Measurements from ENCODE around the gene SLC35E2B.

Gene SLC35E2B

DNA sequence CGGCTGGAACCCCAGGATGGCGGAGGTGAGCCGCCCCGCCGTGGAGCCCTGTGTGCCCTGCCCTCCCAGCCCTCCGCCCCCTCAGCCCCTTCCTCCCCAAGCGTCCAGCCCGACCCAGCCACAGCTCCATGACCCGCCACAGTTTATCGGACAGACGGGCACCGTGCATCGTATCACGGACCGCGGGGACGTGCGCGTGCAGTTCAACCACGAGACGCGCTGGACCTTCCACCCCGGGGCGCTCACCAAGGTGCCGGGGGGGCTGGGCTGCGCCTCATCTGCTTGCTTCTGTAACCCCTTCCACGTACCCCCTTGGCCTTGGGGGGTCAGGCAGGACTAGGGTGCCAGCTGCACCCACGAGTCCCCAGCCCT, 67.2 kb downstream of the SLC35E2B start:
- Histone ChIP-seq H3K9me2 (replicated peaks; ENCODE audit: low read depth, low read length) (no peaks in the 10 kb centered on the region), H2AFZ (ENCODE audit: low read length) (no peak overlapping the region), H3K79me2 (ENCODE audit: insufficient read depth, low read length) (no peaks in the 10 kb centered on the region), H3F3A (ENCODE audit: low read depth) (no peaks in the 10 kb centered on the region), H3K4me2 (ENCODE audit: low read depth, low read length, poor library complexity, severe bottlenecking) (no peak overlapping the region), H4K20me1 (ENCODE audit: insufficient read depth, low read length, poor library complexity, severe bottlenecking) (no peaks in the 10 kb centered on the region), H3K4me1 (ENCODE audit: insufficient read depth, low read length, poor library complexity, severe bottlenecking) (no peaks in the 10 kb centered on the region), H3K9ac (ENCODE audit: low read depth, low read length, poor library complexity, severe bottlenecking) (no peak overlapping the region), H3K4me3 (ENCODE audit: low read length, poor library complexity, severe bottlenecking) (no peak overlapping the region), H3K36me3 (ENCODE audit: insufficient read depth, low read length) (no peaks in the 10 kb centered on the region), H3K27me3 (ENCODE audit: insufficient read depth, low read length, poor library complexity, severe bottlenecking) (no peaks in the 10 kb centered on the region), H3K9me3 (ENCODE audit: insufficient read depth, low read depth, low read length) (no peaks in the 10 kb centered on the region)
- no peak for TF ChIP-seq EZH2phosphoT487 (IDR thresholded peaks at IDR 0.05; ENCODE audit: borderline replicate concordance)
- TF ChIP-seq, protein P1, sequence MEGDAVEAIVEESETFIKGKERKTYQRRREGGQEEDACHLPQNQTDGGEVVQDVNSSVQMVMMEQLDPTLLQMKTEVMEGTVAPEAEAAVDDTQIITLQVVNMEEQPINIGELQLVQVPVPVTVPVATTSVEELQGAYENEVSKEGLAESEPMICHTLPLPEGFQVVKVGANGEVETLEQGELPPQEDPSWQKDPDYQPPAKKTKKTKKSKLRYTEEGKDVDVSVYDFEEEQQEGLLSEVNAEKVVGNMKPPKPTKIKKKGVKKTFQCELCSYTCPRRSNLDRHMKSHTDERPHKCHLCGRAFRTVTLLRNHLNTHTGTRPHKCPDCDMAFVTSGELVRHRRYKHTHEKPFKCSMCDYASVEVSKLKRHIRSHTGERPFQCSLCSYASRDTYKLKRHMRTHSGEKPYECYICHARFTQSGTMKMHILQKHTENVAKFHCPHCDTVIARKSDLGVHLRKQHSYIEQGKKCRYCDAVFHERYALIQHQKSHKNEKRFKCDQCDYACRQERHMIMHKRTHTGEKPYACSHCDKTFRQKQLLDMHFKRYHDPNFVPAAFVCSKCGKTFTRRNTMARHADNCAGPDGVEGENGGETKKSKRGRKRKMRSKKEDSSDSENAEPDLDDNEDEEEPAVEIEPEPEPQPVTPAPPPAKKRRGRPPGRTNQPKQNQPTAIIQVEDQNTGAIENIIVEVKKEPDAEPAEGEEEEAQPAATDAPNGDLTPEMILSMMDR (conservative IDR thresholded peaks at IDR 0.05; ENCODE audit: low read length) = no peak

DNA sequence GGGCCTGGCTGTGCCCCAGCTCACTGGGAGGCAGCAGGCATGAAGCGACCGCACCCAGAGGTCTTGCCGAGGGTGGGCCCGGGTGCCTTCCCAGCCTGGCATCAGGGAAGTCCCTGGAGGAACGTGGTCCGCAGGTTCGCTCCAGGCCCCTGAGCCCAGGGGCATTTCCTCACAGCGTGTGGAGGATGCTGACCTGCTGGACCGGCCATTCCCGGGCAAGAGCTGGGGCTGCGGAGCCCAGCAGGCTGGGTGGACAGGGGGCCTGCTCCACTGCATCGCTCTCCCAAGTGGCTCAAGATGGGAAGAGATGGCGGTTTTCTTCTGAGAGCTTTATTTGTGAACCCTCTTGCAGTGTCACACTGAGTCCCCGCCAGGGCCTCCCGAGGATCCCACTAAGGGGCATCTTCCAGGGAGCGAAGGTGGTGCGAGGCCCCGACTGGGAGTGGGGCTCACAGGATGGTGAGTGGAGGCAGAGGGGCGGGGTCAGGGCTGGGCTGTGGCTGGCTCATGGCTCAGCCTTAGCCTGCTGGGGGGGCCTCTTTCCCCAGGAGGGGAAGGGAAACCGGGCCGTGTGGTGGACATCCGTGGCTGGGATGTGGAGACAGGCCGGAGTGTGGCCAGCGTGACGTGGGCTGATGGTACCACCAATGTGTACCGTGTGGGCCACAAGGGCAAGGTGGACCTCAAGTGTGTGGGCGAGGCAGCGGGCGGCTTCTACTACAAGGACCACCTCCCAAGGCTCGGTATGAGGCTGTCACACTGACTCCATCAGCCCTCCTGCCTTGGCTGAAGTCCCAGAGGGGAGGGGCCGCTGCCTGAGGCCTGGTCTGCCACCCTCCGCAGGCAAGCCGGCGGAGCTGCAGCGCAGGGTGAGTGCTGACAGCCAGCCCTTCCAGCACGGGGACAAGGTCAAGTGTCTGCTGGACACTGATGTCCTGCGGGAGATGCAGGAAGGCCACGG, 67.9 kb downstream of the SLC35E2B start:
- Histone ChIP-seq H2AFZ (ENCODE audit: low read length) (no peak overlapping the region), H3K4me1 (ENCODE audit: insufficient read depth, low read length, poor library complexity, severe bottlenecking) (no peaks in the 10 kb centered on the region), H3K36me3 (ENCODE audit: insufficient read depth, low read length) (no peaks in the 10 kb centered on the region), H4K20me1 (ENCODE audit: insufficient read depth, low read length, poor library complexity, severe bottlenecking) (no peaks in the 10 kb centered on the region), H3K9me2 (replicated peaks; ENCODE audit: low read depth, low read length) (no peaks in the 10 kb centered on the region), H3K9ac (ENCODE audit: low read depth, low read length, poor library complexity, severe bottlenecking) (no peak overlapping the region), H3K27me3 (ENCODE audit: insufficient read depth, low read length, poor library complexity, severe bottlenecking) (no peaks in the 10 kb centered on the region), H3K79me2 (ENCODE audit: insufficient read depth, low read length) (no peaks in the 10 kb centered on the region), H3K4me2 (ENCODE audit: low read depth, low read length, poor library complexity, severe bottlenecking) (no peak overlapping the region), H3K9me3 (ENCODE audit: insufficient read depth, low read depth, low read length) (no peaks in the 10 kb centered on the region), H3F3A (ENCODE audit: low read depth) (no peaks in the 10 kb centered on the region), H3K4me3 (ENCODE audit: low read length, poor library complexity, severe bottlenecking) (no peak overlapping the region)
- TF ChIP-seq EZH2phosphoT487 (IDR thresholded peaks at IDR 0.05; ENCODE audit: borderline replicate concordance) = no peak
- TF ChIP-seq, protein P1 (conservative IDR thresholded peaks at IDR 0.05; ENCODE audit: low read length) = no peak

DNA sequence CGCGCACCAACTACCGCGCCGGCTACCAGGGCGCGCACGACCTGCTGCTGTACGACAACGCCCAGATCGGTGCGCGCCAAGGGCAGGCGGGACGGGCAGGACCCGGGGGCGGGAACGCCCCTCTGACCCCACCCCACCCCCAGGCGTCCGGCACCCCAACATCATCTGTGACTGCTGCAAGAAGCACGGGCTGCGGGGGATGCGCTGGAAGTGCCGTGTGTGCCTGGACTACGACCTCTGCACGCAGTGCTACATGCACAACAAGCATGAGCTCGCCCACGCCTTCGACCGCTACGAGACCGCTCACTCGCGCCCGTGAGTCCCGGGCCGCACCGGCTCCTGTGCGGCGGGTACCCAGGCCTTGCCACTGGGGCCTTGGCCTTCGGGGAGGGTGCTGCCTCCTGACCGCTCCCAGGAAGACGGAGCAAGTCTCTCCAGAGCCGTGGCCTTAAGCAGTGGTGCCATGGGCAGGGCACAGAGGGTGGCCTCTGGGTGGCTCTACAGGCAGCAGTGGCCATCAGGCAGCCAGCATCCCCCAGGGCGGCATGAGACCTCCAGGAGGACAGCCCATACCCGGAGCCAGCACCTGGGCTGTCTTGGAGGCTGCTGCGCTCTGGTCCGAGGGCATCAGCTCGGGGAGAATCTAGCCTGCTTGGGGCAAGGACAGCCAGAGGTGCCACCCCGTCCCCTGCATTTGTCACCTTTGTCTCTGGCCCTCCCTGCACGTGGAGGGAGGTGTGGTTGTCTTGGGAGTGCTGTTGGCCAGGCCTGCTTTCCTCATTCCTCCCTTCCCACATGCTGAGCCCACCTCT, 68.8 kb downstream of the SLC35E2B start:
- TF ChIP-seq, protein P1 (conservative IDR thresholded peaks at IDR 0.05; ENCODE audit: low read length) = no peak
- no peak for TF ChIP-seq EZH2phosphoT487 (IDR thresholded peaks at IDR 0.05; ENCODE audit: borderline replicate concordance)
- Histone ChIP-seq H3K27me3 (ENCODE audit: insufficient read depth, low read length, poor library complexity, severe bottlenecking) (no peaks in the 10 kb centered on the region), H2AFZ (ENCODE audit: low read length) (no peak overlapping the region), H3K4me2 (ENCODE audit: low read depth, low read length, poor library complexity, severe bottlenecking) (no peak overlapping the region), H3K4me1 (ENCODE audit: insufficient read depth, low read length, poor library complexity, severe bottlenecking) (no peaks in the 10 kb centered on the region), H3K9me3 (ENCODE audit: insufficient read depth, low read depth, low read length) (no peaks in the 10 kb centered on the region), H3K4me3 (ENCODE audit: low read length, poor library complexity, severe bottlenecking) (no peak overlapping the region), H3K36me3 (ENCODE audit: insufficient read depth, low read length) (no peaks in the 10 kb centered on the region), H3K9ac (ENCODE audit: low read depth, low read length, poor library complexity, severe bottlenecking) (no peak overlapping the region), H3K79me2 (ENCODE audit: insufficient read depth, low read length) (no peaks in the 10 kb centered on the region), H3F3A (ENCODE audit: low read depth) (no peaks in the 10 kb centered on the region), H3K9me2 (replicated peaks; ENCODE audit: low read depth, low read length) (no peaks in the 10 kb centered on the region), H4K20me1 (ENCODE audit: insufficient read depth, low read length, poor library complexity, severe bottlenecking) (no peaks in the 10 kb centered on the region)
